Uterus (tissue), 2 donors: ENCODE data around the gene SLC10A4.

Experiments used
- POLR2A ChIP-seq, 2 donors: fragments of 450-650 bp; IDR thresholded peaks; one replicate each; pipeline ENCODE4 v1.6.1; 2016; ENCODE audit warnings: antibody characterized with exemption in 2 of 2, mild to moderate bottlenecking in 1 of 2, moderate library complexity in 1 of 2
- TF ChIP-seq, protein P1 (sequence below), 4 experiments: fragments of 200-600 bp in 2 of 4; fragments of 450-650 bp in 2 of 4; sonication (generic) in 2 of 4; IDR thresholded peaks; one replicate each; pipeline ENCODE4 v1.5.1; 2016 to 2019; ENCODE audit warnings: antibody characterized with exemption in 4 of 4, mild to moderate bottlenecking in 2 of 4, moderate library complexity in 1 of 4

DNA sequence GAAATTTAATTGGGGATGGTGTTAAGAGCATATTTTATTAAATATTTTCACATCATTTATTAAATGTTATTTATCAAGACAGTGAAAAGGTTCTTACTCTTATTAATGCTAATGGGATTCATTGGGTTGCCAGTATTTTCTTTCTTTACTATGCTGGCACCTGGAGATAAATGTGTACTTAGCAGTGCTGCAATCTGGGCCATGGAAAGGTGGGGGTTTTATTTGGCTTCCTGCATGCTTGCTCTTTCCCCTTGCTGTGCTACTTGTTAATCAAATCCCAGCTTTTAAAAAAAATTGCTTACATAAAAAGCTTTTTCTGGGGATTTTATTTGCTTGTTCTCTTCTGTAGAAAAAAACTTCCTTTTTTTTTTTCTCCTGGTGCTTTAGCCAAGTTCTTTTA is 55.2 kb downstream of the SLC10A4 start:
- TF ChIP-seq, protein P1, sequence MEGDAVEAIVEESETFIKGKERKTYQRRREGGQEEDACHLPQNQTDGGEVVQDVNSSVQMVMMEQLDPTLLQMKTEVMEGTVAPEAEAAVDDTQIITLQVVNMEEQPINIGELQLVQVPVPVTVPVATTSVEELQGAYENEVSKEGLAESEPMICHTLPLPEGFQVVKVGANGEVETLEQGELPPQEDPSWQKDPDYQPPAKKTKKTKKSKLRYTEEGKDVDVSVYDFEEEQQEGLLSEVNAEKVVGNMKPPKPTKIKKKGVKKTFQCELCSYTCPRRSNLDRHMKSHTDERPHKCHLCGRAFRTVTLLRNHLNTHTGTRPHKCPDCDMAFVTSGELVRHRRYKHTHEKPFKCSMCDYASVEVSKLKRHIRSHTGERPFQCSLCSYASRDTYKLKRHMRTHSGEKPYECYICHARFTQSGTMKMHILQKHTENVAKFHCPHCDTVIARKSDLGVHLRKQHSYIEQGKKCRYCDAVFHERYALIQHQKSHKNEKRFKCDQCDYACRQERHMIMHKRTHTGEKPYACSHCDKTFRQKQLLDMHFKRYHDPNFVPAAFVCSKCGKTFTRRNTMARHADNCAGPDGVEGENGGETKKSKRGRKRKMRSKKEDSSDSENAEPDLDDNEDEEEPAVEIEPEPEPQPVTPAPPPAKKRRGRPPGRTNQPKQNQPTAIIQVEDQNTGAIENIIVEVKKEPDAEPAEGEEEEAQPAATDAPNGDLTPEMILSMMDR (IDR thresholded peaks at IDR 0.05) = no peak
- no peak for TF ChIP-seq POLR2A (IDR thresholded peaks at IDR 0.05)
